Mammary epithelial cell (primary cell): ENCODE results near the gene MAML2.

ENCODE experiments used
- EZH2 ChIP-seq: IDR thresholded peaks from 2 replicates; pipeline ENCODE4 v1.6.1; 2012; ENCODE audit warnings: low read length, inconsistent platforms, borderline replicate concordance
- TF ChIP-seq, protein P1 (sequence below), 2 donors: IDR thresholded peaks in 1 of 2; conservative IDR thresholded peaks in 1 of 2; 2 replicates each; pipeline ENCODE4 v1.5.1; 2011 to 2012; ENCODE audit warnings: inconsistent platforms in 2 of 2, low read length in 2 of 2, mild to moderate bottlenecking in 2 of 2, control low read depth in 1 of 2, low read depth in 1 of 2; ENCODE audit not compliant: insufficient read depth in 1 of 2; ENCODE audit errors: extremely low read depth in 1 of 2

DNA sequence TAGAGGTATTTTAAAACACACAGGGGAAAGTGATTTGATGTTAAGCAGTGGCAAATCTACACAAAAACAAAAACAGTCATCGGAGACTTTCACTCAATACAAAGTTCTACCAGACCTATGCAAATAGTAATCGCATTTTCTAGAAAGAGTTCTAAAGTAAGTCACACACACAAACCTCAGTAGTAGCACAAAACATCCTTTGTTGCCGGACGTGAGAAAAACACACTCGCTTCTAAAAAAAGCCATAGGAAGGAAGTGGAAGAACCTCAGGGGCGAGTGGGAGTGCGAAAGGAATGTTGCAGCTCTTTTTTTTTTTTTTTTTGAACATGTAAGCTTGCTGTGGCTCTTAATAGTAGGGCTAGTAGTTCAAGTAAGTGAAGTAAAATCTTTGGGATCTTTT, 88.9 kb downstream of the MAML2 start:
- TF ChIP-seq, protein P1, sequence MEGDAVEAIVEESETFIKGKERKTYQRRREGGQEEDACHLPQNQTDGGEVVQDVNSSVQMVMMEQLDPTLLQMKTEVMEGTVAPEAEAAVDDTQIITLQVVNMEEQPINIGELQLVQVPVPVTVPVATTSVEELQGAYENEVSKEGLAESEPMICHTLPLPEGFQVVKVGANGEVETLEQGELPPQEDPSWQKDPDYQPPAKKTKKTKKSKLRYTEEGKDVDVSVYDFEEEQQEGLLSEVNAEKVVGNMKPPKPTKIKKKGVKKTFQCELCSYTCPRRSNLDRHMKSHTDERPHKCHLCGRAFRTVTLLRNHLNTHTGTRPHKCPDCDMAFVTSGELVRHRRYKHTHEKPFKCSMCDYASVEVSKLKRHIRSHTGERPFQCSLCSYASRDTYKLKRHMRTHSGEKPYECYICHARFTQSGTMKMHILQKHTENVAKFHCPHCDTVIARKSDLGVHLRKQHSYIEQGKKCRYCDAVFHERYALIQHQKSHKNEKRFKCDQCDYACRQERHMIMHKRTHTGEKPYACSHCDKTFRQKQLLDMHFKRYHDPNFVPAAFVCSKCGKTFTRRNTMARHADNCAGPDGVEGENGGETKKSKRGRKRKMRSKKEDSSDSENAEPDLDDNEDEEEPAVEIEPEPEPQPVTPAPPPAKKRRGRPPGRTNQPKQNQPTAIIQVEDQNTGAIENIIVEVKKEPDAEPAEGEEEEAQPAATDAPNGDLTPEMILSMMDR (conservative IDR thresholded peaks at IDR 0.05 in 1 of 2, IDR thresholded peaks at IDR 0.05 in 1 of 2; ENCODE audit: extremely low read depth in 1 of 2, insufficient read depth in 1 of 2, low read depth in 1 of 2, low read length in 2 of 2): no peak
- no peak for TF ChIP-seq EZH2
